Fibroblast of lung (primary cell): ENCODE measurements around the gene CMYA5.

ENCODE experiments used
- EZH2 ChIP-seq: IDR thresholded peaks from 2 replicates; pipeline ENCODE4 v1.5.1; 2012; ENCODE audit warnings: low read length, control low read depth, mild to moderate bottlenecking; ENCODE audit errors: missing control alignments
- TF ChIP-seq, protein P1 (sequence below), 2 donors: IDR thresholded peaks in 1 of 2; conservative IDR thresholded peaks in 1 of 2; 1 replicate in 1 of 2; 2 replicates in 1 of 2; pipeline ENCODE4 v1.5.1; 2011 to 2012; ENCODE audit warnings: low read length in 2 of 2, control low read depth in 1 of 2, inconsistent platforms in 1 of 2, low read depth in 1 of 2, mild to moderate bottlenecking in 1 of 2

DNA sequence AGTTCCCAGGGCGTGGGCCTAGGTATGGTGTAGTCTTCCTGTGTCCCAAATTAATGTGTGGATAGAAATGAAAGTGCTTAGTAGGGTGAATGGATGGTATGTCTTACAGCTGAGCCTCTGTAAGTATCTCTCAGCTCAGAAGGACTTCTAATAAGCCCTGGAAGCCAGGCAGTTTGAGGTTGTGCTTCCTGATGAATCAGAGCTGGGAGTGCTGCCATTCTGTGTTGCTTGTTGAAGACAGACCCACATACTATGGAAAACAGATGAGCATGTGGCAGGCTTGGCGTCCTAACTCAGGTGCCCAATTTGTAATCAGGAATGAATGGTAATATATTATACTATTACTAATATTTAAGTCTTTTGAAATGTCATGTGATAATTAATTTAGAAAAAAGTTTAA, 69.8 kb downstream of the CMYA5 start:
- TF ChIP-seq, protein P1, sequence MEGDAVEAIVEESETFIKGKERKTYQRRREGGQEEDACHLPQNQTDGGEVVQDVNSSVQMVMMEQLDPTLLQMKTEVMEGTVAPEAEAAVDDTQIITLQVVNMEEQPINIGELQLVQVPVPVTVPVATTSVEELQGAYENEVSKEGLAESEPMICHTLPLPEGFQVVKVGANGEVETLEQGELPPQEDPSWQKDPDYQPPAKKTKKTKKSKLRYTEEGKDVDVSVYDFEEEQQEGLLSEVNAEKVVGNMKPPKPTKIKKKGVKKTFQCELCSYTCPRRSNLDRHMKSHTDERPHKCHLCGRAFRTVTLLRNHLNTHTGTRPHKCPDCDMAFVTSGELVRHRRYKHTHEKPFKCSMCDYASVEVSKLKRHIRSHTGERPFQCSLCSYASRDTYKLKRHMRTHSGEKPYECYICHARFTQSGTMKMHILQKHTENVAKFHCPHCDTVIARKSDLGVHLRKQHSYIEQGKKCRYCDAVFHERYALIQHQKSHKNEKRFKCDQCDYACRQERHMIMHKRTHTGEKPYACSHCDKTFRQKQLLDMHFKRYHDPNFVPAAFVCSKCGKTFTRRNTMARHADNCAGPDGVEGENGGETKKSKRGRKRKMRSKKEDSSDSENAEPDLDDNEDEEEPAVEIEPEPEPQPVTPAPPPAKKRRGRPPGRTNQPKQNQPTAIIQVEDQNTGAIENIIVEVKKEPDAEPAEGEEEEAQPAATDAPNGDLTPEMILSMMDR (conservative IDR thresholded peaks at IDR 0.05 in 1 of 2, IDR thresholded peaks at IDR 0.05 in 1 of 2; ENCODE audit: low read depth in 1 of 2, low read length in 2 of 2), result no peak
- no peak for TF ChIP-seq EZH2
